Measurements from ENCODE around the gene TMEM239.

The TMEM239 gene

GRCh38 chr20:2778602-2779321 lies 37.4 kb upstream of the TMEM239 start:
- TF ChIP-seq CTCF (IDR thresholded peaks at IDR 0.05; ENCODE audit: insufficient read depth, missing control alignments) = no peak
- FAIRE-seq = no peak
- no peak for DNase-seq (ENCODE audit: insufficient read length, low spot score)

GRCh38 chr20:2780948-2781347 lies 35.2 kb upstream of the TMEM239 start:
- FAIRE-seq (no peak), DNase-seq (ENCODE audit: insufficient read length, low spot score) (no peak)
- TF ChIP-seq CTCF (IDR thresholded peaks at IDR 0.05; ENCODE audit: insufficient read depth, missing control alignments) = no peak

- TF ChIP-seq CTCF (IDR thresholded peaks at IDR 0.05; ENCODE audit: insufficient read depth, missing control alignments) = no peak
These were observed 32.1 kb upstream of the TMEM239 start for GRCh38 chr20:2783908-2784566.

GRCh38 chr20:2793471-2793870 lies 22.7 kb upstream of the TMEM239 start:
- no peak for TF ChIP-seq CTCF (IDR thresholded peaks at IDR 0.05; ENCODE audit: insufficient read depth, missing control alignments)
- DNase-seq (ENCODE audit: insufficient read length, low spot score) (no peak), FAIRE-seq (no peak)

More at GRCh38 chr20:2783908-2784566, 32.1 kb upstream of the TMEM239 start:
- FAIRE-seq = no peak
- no peak for DNase-seq (ENCODE audit: insufficient read length, low spot score)

GRCh38 chr20:2794202-2794748 lies 21.9 kb upstream of the TMEM239 start:
- no peak for FAIRE-seq
- no peak for DNase-seq (ENCODE audit: insufficient read length, low spot score)
- TF ChIP-seq CTCF (IDR thresholded peaks at IDR 0.05; ENCODE audit: insufficient read depth, missing control alignments) = no peak

GRCh38 chr20:2794866-2795447 lies 21.2 kb upstream of the TMEM239 start:
- DNase-seq (ENCODE audit: insufficient read length, low spot score) (no peak), FAIRE-seq (no peak)
- no peak for TF ChIP-seq CTCF (IDR thresholded peaks at IDR 0.05; ENCODE audit: insufficient read depth, missing control alignments)
